Peyer's patch (tissue), 4 donors: ENCODE measurements around the gene TMCC1.

Experiments used
- CTCF ChIP-seq, 6 experiments: fragments of 450-650 bp in 4 of 6; fragments of 200-600 bp in 2 of 6; sonication (generic) in 1 of 6; IDR thresholded peaks; one replicate each; pipeline ENCODE4 v1.5.1; 2017 to 2019; ENCODE audit warnings: antibody characterized with exemption in 6 of 6, mild to moderate bottlenecking in 3 of 6, moderate library complexity in 1 of 6
- POLR2A ChIP-seq, 2 donors: fragments of 450-650 bp; IDR thresholded peaks; one replicate each; pipeline ENCODE4 v1.5.1; 2017; ENCODE audit warnings: antibody characterized with exemption in 2 of 2, mild to moderate bottlenecking in 2 of 2, moderate library complexity in 2 of 2

- TF ChIP-seq POLR2A (IDR thresholded peaks at IDR 0.05): no peak
- no peak for TF ChIP-seq CTCF (IDR thresholded peaks at IDR 0.05)
Measured at GRCh38 chr3:129599073-129599472, 294.4 kb downstream of the TMCC1 start.
